ENCODE data around the gene REL. TPM values are rescaled to one million over a fixed set of nuclear protein-coding genes. Genes with fewer than 3 reads are reported as not detected.

REL gene
- total and polyA plus RNA-seq, 2 of the 13 experiments (the other 11 are each of a cell fraction or from before 2014, with no cell fraction given): 3.7 to 7.0 TPM

DNA sequence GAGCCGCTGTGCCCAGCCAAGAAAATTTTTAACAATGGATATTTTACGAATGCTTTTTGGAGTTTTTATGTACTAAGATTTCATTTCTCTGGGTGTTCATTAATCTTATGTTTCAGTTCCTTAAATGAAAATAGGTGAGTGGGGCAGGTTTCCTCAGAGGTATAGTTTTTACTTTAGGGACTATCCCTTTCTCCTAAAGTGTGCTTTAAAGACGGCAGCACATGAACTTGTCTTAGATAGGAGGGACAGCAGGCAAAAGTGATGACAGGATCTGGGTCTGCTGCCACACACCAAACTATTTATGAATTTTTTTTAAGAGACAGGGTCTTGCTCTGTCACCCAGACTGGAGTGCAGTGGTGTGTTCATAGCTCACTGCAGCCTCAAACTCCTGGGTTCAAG lies 8.0 kb upstream of the REL start:
- Histone ChIP-seq H3K79me2 (ENCODE audit: insufficient read depth, low read length) (no peaks in the 10 kb centered on the region), H3K27me3 (ENCODE audit: control insufficient read depth in 1 of 2, insufficient read depth in 2 of 2, low read length in 2 of 2) (no peaks in the 10 kb centered on the region), H3K4me3 (replicated peaks in 1 of 3; ENCODE audit: insufficient read depth in 1 of 3, low read depth in 2 of 3, low read length in 3 of 3) (no peak overlapping the region), H2AFZ (ENCODE audit: low read length) (no peak overlapping the region), H3K27ac (ENCODE audit: extremely low read length, insufficient read depth, low read length) (no peak overlapping the region), H4K20me1 (ENCODE audit: insufficient read depth, low read length) (no peaks in the 10 kb centered on the region), H3K9me3 (ENCODE audit: low read length) (no peaks in the 10 kb centered on the region; the same call in 1 of the 2 replicates), H3K4me1 (ENCODE audit: insufficient read depth, low read length) (peaks cover 11% of the 10 kb centered on the region; the same call in 1 of the 2 replicates), H3K9ac (ENCODE audit: insufficient read depth, low read depth, low read length) (no peak overlapping the region), H3K4me2 (ENCODE audit: low read depth, low read length) (no peak overlapping the region), H3K36me3 (replicated peaks in 1 of 2; ENCODE audit: control insufficient read depth in 1 of 2, insufficient read depth in 2 of 2, low read length in 2 of 2) (no peaks in the 10 kb centered on the region)
- intact Hi-C loops (cut with micrococcal nuclease; ENCODE audit: unreplicated experiment) (no loop called here), in situ Hi-C loops (cut with HindIII; ENCODE audit: extremely low pct_ligation_motif_present, low pct_unique_long_range_greater_than_20kb) (no loop called here)
- ChIA-PET POLR2A (no interaction called here), CTCF (ENCODE audit: low intra/inter-chr PET ratio, low total read pairs) (no interaction called here)
- TF ChIP-seq NR2F2 (IDR thresholded peaks at IDR 0.05; ENCODE audit: borderline replicate concordance, low read depth) (no peak), TOPORS (CRISPR knock-in tag; IDR thresholded peaks at IDR 0.05) (no peak), SIX4 (CRISPR knock-in tag; IDR thresholded peaks at IDR 0.05) (no peak), ATF1 (CRISPR knock-in tag; IDR thresholded peaks at IDR 0.05) (no peak)
- DNase-seq (ENCODE audit: low spot score): no peak
- WGBS (ENCODE audit: low lambda C conversion rate): 74% methylated on average over 3 of the region's 3 CpGs
- FAIRE-seq: no peak
- no peak for ATAC-seq
- no TSS peak for BruUV-seq (replicated peaks)

GRCh38 chr2:60875520-60875919 lies 5.9 kb upstream of the REL start:
- no TSS peak for BruUV-seq (replicated peaks)
- H2AFZ ChIP-seq (ENCODE audit: low read length): no peak overlapping the region
- no peak for TF ChIP-seq SRSF4 (IDR thresholded peaks at IDR 0.05; ENCODE audit: low read depth, low read length, poor library complexity, severe bottlenecking)
- no peak for TF ChIP-seq HOXA9 (CRISPR knock-in tag; IDR thresholded peaks at IDR 0.05; ENCODE audit: borderline replicate concordance)
- no peak for TF ChIP-seq SNAPC5 (CRISPR knock-in tag; IDR thresholded peaks at IDR 0.05; ENCODE audit: borderline replicate concordance)
- TF ChIP-seq ZNF503 (CRISPR knock-in tag; IDR thresholded peaks at IDR 0.05): no peak
- no peak for TF ChIP-seq MTF2 (CRISPR knock-in tag; IDR thresholded peaks at IDR 0.05; ENCODE audit: borderline replicate concordance)
- TF ChIP-seq ARID4A (CRISPR knock-in tag; IDR thresholded peaks at IDR 0.05; ENCODE audit: borderline replicate concordance): no peak
- TF ChIP-seq EP300 (IDR thresholded peaks at IDR 0.05; ENCODE audit: low read depth in 2 of 2, low read length in 2 of 2): no peak
- TF ChIP-seq EP300 (CRISPR knock-in tag; IDR thresholded peaks at IDR 0.05; ENCODE audit: borderline replicate concordance): no peak
- TF ChIP-seq KAT2B (IDR thresholded peaks at IDR 0.05; ENCODE audit: borderline replicate concordance, low read depth, low read length): no peak
- TF ChIP-seq PHF8 (CRISPR knock-in tag; IDR thresholded peaks at IDR 0.05): no peak

More at GRCh38 chr2:60875520-60875919, 5.9 kb upstream of the REL start:
- no peak overlapping the region for H3K27ac ChIP-seq (ENCODE audit: extremely low read length, insufficient read depth, low read length)
- intact Hi-C loops (cut with micrococcal nuclease; ENCODE audit: unreplicated experiment): no loop called here
- in situ Hi-C loops (cut with HindIII; ENCODE audit: extremely low pct_ligation_motif_present, low pct_unique_long_range_greater_than_20kb): no loop called here
- CTCF ChIA-PET (ENCODE audit: low intra/inter-chr PET ratio, low total read pairs): no interaction called here
- H3K4me3 ChIP-seq (replicated peaks in 1 of 3; ENCODE audit: insufficient read depth in 1 of 3, low read depth in 2 of 3, low read length in 3 of 3): no peak overlapping the region
- H3K4me2 ChIP-seq (ENCODE audit: low read depth, low read length): no peak overlapping the region
- ATAC-seq: no peak
- peaks cover 18% of the 10 kb centered on the region; the same call in 1 of the 2 replicates for H3K4me1 ChIP-seq (ENCODE audit: insufficient read depth, low read length)
- no peaks in the 10 kb centered on the region for H4K20me1 ChIP-seq (ENCODE audit: insufficient read depth, low read length)
- POLR2A ChIA-PET: no interaction called here
- no peaks in the 10 kb centered on the region for H3K79me2 ChIP-seq (ENCODE audit: insufficient read depth, low read length)
- no peaks in the 10 kb centered on the region for H3K27me3 ChIP-seq (ENCODE audit: control insufficient read depth in 1 of 2, insufficient read depth in 2 of 2, low read length in 2 of 2)
- H3K9ac ChIP-seq (ENCODE audit: insufficient read depth, low read depth, low read length): no peak overlapping the region
- H3K36me3 ChIP-seq (replicated peaks in 1 of 2; ENCODE audit: control insufficient read depth in 1 of 2, insufficient read depth in 2 of 2, low read length in 2 of 2): no peaks in the 10 kb centered on the region
- no peaks in the 10 kb centered on the region for H3K9me3 ChIP-seq (ENCODE audit: low read length)
- no peak for DNase-seq (ENCODE audit: low spot score)
- FAIRE-seq: no peak
